ENCODE measurements around the gene KLHL4.

GRCh38 chrX:87706134-87706533 is 188.5 kb downstream of the KLHL4 start:
- TF ChIP-seq EZH2 (IDR thresholded peaks at IDR 0.05; ENCODE audit: low read length, unreplicated experiment) (no peak), CTCF (conservative IDR thresholded peaks at IDR 0.05; ENCODE audit: low read depth, low read length) (no peak), EZH2phosphoT487 (IDR thresholded peaks at IDR 0.05; ENCODE audit: borderline replicate concordance, low read length) (no peak)
